Measurements from ENCODE around the gene RCAN2.

RCAN2 gene

DNA sequence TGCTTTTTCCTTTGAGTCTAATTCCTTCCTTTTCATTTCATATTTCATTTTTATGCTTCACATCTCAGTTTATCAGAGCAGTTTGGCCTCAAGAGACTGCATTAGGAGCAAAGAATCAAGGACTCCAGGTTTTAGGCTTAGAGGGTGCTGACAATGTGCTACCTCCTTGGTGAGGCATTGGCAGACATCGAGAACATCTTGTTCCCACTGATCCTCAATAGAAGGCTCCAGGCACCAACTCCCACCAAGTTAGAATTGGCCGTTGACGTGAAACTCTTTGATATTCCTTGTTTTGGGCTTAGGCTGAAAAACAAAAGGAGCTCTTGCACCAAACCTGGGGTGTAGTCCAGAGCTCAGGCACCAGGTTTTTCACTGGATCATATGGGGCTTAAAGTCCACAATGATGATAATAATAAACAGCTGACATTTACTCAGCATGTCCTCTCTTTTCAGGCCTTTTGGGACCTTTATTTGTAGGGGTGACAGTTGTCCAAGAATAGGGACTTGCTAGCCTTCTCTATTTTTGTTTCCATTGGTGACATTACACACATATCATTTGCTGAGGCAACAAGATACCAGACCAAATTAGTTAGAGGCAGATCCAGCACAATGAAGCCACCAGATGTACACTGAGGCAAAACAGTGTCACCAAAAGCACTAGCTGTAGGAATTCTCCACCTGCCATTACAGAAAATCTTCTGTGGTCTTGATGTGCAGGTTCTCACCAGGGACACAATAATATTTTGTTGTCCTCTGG lies 239.5 kb downstream of the RCAN2 start:
- no peak overlapping the region for H3K9ac ChIP-seq (ENCODE audit: low read depth in 1 of 2, low read length in 2 of 2)

DNA sequence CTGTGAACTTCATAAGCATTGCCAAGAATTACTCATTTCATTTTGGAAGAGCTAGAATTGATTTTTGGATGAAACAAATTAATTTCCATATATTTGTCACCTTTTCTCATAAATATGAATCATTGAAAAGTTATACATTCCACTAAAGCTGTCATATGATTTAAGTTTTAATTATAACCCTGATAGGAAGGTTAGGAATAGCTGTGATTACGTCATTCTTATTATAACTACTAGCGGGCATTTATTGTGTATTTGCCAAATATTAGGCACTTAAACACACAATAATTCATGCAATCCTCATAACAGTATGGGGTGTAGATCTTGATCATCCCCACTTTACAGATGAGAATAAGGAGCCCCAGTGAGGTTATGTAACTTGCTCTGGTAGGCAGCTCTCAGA lies 243.1 kb downstream of the RCAN2 start:
- H3K27ac ChIP-seq (ENCODE audit: low read depth, low read length) = no peak overlapping the region
- no peak overlapping the region for H3K4me3 ChIP-seq (ENCODE audit: low read depth in 1 of 2, low read length in 2 of 2)
- no peaks in the 10 kb centered on the region for H3K4me1 ChIP-seq (ENCODE audit: control insufficient read depth in 1 of 2, insufficient read depth in 2 of 2, low read length in 2 of 2)
- H3K36me3 ChIP-seq (ENCODE audit: control insufficient read depth in 1 of 2, insufficient read depth in 2 of 2, low read length in 2 of 2) = no peaks in the 10 kb centered on the region
- no peaks in the 10 kb centered on the region for H3K9me3 ChIP-seq (ENCODE audit: control insufficient read depth in 1 of 2, low read length in 2 of 2)
- no peak overlapping the region for H3K9ac ChIP-seq (ENCODE audit: low read depth in 1 of 2, low read length in 2 of 2)
- H3K27me3 ChIP-seq (ENCODE audit: control insufficient read depth in 1 of 2, insufficient read depth in 2 of 2, low read length in 2 of 2) = no peaks in the 10 kb centered on the region

More for the DNA sequence above, 239.5 kb downstream of the RCAN2 start:
- Histone ChIP-seq H3K36me3 (ENCODE audit: control insufficient read depth in 1 of 2, insufficient read depth in 2 of 2, low read length in 2 of 2) (no peaks in the 10 kb centered on the region), H3K4me1 (ENCODE audit: control insufficient read depth in 1 of 2, insufficient read depth in 2 of 2, low read length in 2 of 2) (peaks cover 6 to 15% of the 10 kb centered on the region in 2 donors), H3K27me3 (ENCODE audit: control insufficient read depth in 1 of 2, insufficient read depth in 2 of 2, low read length in 2 of 2) (no peaks in the 10 kb centered on the region), H3K9me3 (ENCODE audit: control insufficient read depth in 1 of 2, low read length in 2 of 2) (no peaks in the 10 kb centered on the region), H3K27ac (ENCODE audit: low read depth, low read length) (no peak overlapping the region), H3K4me3 (ENCODE audit: low read depth in 1 of 2, low read length in 2 of 2) (no peak overlapping the region)

DNA sequence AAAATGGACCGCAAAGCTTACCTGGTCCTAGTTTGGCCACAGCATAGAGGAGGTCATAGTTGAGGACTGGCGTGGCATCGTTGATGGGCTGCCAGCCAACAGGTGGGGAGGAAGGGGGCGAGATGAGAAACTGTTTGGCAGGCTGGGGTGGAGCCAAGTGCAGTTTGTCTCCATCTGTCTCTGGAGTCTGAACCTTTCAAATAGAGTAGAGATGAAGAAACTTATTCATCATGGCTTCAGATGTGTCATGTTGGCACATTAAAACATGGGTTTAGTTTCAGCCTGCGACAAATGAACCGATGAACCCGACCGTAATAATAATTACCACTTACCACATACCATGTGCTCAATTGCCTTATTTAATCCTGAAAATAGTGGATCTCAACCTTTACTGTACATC lies 244.5 kb downstream of the RCAN2 start:
- Histone ChIP-seq H3K9me3 (ENCODE audit: control insufficient read depth in 1 of 2, low read length in 2 of 2) (no peaks in the 10 kb centered on the region), H3K9ac (ENCODE audit: low read depth in 1 of 2, low read length in 2 of 2) (no peak overlapping the region), H3K4me1 (ENCODE audit: control insufficient read depth in 1 of 2, insufficient read depth in 2 of 2, low read length in 2 of 2) (no peaks in the 10 kb centered on the region), H3K36me3 (ENCODE audit: control insufficient read depth in 1 of 2, insufficient read depth in 2 of 2, low read length in 2 of 2) (no peaks in the 10 kb centered on the region), H3K27ac (ENCODE audit: low read depth, low read length) (no peak overlapping the region), H3K27me3 (ENCODE audit: control insufficient read depth in 1 of 2, insufficient read depth in 2 of 2, low read length in 2 of 2) (no peaks in the 10 kb centered on the region), H3K4me3 (ENCODE audit: low read depth in 1 of 2, low read length in 2 of 2) (no peak overlapping the region)

DNA sequence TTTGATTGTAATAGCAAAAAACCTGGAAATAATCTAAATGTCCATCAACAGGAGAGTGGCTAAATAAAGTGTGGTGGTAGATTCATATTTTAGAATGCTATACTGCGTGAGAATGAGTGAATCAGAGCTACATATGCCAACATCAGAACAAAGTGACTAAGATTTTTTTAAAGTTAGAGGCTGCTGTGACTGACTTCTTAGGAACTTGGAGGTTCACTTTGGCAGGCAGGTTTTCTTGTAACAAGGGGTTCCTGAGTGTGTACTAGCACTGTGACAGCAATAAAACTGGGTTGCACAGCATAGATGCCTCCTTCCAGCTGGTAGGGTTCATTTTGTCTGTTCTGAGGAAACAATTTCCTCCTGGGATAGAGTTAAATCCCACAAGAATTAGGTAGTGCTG lies 245.2 kb downstream of the RCAN2 start:
- Histone ChIP-seq H3K27ac (ENCODE audit: low read depth, low read length) (no peak overlapping the region), H3K27me3 (ENCODE audit: control insufficient read depth in 1 of 2, insufficient read depth in 2 of 2, low read length in 2 of 2) (no peaks in the 10 kb centered on the region), H3K4me1 (ENCODE audit: control insufficient read depth in 1 of 2, insufficient read depth in 2 of 2, low read length in 2 of 2) (no peaks in the 10 kb centered on the region)

DNA sequence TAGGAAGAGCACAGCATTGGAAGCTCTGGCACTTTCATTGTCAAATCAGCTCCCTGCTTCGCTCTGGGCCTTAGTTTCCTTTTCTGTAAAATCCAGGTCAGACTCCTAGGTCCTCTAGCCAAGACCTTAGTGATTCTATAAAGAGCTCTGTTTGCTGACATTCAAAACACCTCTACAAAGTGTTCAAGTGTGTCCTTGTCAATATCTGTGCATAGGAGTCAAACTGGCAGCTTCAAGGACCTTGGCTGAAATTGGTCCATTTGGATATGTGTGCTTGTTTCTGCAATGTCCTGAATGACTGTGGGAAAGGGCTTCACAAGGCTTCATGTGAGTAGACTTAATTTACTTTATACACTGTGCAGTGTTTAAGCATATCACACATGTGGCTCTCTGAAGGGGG lies 246.6 kb downstream of the RCAN2 start:
- no peaks in the 10 kb centered on the region for H3K4me1 ChIP-seq (ENCODE audit: control insufficient read depth in 1 of 2, insufficient read depth in 2 of 2, low read length in 2 of 2)
- no peaks in the 10 kb centered on the region for H3K27me3 ChIP-seq (ENCODE audit: control insufficient read depth in 1 of 2, insufficient read depth in 2 of 2, low read length in 2 of 2)
- H3K27ac ChIP-seq (ENCODE audit: low read depth, low read length) = no peak overlapping the region
- H3K9ac ChIP-seq (ENCODE audit: low read depth in 1 of 2, low read length in 2 of 2) = no peak overlapping the region
- no peaks in the 10 kb centered on the region for H3K9me3 ChIP-seq (ENCODE audit: control insufficient read depth in 1 of 2, low read length in 2 of 2)
- no peak overlapping the region for H3K4me3 ChIP-seq (ENCODE audit: low read depth in 1 of 2, low read length in 2 of 2)
- H3K36me3 ChIP-seq (ENCODE audit: control insufficient read depth in 1 of 2, insufficient read depth in 2 of 2, low read length in 2 of 2) = no peaks in the 10 kb centered on the region

More for the DNA sequence above, 245.2 kb downstream of the RCAN2 start:
- Histone ChIP-seq H3K4me3 (ENCODE audit: low read depth in 1 of 2, low read length in 2 of 2) (no peak overlapping the region), H3K9me3 (ENCODE audit: control insufficient read depth in 1 of 2, low read length in 2 of 2) (no peaks in the 10 kb centered on the region), H3K36me3 (ENCODE audit: control insufficient read depth in 1 of 2, insufficient read depth in 2 of 2, low read length in 2 of 2) (no peaks in the 10 kb centered on the region), H3K9ac (ENCODE audit: low read depth in 1 of 2, low read length in 2 of 2) (no peak overlapping the region)

DNA sequence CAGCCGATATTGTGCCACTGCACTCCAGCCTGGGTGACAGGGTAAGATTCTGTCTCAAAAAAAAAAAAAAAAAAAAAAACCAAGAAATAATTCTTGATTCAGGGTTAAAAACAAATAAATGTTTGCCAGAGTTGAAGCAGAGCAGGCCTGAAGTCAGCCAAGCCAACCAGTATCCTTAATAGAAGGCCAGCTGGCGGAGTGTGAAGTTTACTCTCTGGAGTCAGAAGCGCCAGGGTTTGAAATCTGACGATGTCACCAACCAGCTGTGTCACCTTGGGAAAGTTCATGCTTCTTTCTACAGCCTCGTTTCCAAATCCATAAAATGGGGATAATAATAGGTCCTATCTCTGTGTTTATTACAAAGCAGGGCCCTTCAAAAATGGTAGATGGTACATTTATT lies 247.5 kb downstream of the RCAN2 start:
- Histone ChIP-seq H3K27me3 (ENCODE audit: control insufficient read depth in 1 of 2, insufficient read depth in 2 of 2, low read length in 2 of 2) (no peaks in the 10 kb centered on the region), H3K4me1 (ENCODE audit: control insufficient read depth in 1 of 2, insufficient read depth in 2 of 2, low read length in 2 of 2) (no peaks in the 10 kb centered on the region), H3K9ac (ENCODE audit: low read depth in 1 of 2, low read length in 2 of 2) (no peak overlapping the region), H3K27ac (ENCODE audit: low read depth, low read length) (no peak overlapping the region), H3K9me3 (ENCODE audit: control insufficient read depth in 1 of 2, low read length in 2 of 2) (no peaks in the 10 kb centered on the region), H3K4me3 (ENCODE audit: low read depth in 1 of 2, low read length in 2 of 2) (no peak overlapping the region), H3K36me3 (ENCODE audit: control insufficient read depth in 1 of 2, insufficient read depth in 2 of 2, low read length in 2 of 2) (no peaks in the 10 kb centered on the region)

DNA sequence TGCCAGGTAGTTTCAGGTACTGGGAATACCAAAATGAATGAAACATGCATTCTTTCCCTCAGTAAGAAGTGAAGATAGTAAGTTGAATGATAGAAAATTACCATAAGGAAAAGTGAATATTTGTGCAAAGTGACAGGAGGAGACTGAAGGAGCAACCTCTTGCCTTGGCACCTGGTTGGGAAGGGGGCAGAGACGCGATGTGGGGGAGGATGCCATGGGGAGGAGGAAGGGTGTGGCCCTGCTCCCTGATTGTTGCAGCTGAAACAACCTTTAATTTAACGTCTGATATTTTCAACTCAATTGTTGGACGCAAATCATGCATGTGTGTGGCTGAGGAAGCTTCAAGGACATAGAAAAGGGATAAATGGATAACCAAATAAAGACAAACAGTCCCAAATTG lies 248.3 kb downstream of the RCAN2 start:
- Histone ChIP-seq H3K36me3 (ENCODE audit: control insufficient read depth in 1 of 2, insufficient read depth in 2 of 2, low read length in 2 of 2) (no peaks in the 10 kb centered on the region), H3K27me3 (ENCODE audit: control insufficient read depth in 1 of 2, insufficient read depth in 2 of 2, low read length in 2 of 2) (no peaks in the 10 kb centered on the region), H3K9ac (ENCODE audit: low read depth in 1 of 2, low read length in 2 of 2) (no peak overlapping the region), H3K4me1 (ENCODE audit: control insufficient read depth in 1 of 2, insufficient read depth in 2 of 2, low read length in 2 of 2) (no peaks in the 10 kb centered on the region), H3K9me3 (ENCODE audit: control insufficient read depth in 1 of 2, low read length in 2 of 2) (no peaks in the 10 kb centered on the region), H3K4me3 (ENCODE audit: low read depth in 1 of 2, low read length in 2 of 2) (no peak overlapping the region), H3K27ac (ENCODE audit: low read depth, low read length) (no peak overlapping the region)

DNA sequence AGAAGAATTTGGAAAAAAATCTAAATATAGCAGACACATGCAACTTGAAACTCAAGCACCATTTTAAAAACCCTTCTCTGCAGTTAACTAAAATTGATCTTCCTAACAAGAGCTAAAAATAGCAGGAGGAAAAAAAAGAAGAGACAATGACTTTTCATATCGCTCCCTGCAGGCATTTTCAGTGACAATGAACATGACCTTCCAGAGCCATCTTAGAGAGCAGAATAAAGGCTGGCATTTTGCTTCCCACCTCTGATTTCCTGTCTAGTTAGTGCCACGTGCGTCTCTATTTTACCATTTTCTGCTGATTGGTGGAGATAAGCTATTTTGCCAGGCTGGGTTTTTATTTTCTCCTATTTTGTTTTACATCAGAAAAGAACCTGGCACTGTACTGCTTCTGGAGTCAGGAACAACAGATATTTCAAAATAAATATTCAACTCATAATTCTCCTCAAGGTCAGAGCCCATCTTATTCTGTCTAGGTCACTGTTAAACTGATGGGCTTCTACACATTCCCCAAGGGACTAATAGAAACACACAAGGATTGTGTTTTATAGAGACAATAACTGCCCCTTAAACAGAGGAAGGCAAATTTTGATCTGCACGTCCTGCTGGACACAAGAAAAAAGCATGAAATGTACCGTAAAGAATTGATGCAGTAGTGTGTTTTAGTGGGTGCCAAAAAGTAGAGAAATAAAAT lies 250.2 kb downstream of the RCAN2 start:
- no peak overlapping the region for H3K4me3 ChIP-seq (ENCODE audit: low read depth in 1 of 2, low read length in 2 of 2)
- H3K27me3 ChIP-seq (ENCODE audit: control insufficient read depth in 1 of 2, insufficient read depth in 2 of 2, low read length in 2 of 2) = no peaks in the 10 kb centered on the region
- H3K9me3 ChIP-seq (ENCODE audit: control insufficient read depth in 1 of 2, low read length in 2 of 2) = no peaks in the 10 kb centered on the region
- H3K36me3 ChIP-seq (ENCODE audit: control insufficient read depth in 1 of 2, insufficient read depth in 2 of 2, low read length in 2 of 2) = no peaks in the 10 kb centered on the region
- H3K27ac ChIP-seq (ENCODE audit: low read depth, low read length) = no peak overlapping the region
- H3K4me1 ChIP-seq (ENCODE audit: control insufficient read depth in 1 of 2, insufficient read depth in 2 of 2, low read length in 2 of 2) = no peaks in the 10 kb centered on the region
- no peak overlapping the region for H3K9ac ChIP-seq (ENCODE audit: low read depth in 1 of 2, low read length in 2 of 2)

DNA sequence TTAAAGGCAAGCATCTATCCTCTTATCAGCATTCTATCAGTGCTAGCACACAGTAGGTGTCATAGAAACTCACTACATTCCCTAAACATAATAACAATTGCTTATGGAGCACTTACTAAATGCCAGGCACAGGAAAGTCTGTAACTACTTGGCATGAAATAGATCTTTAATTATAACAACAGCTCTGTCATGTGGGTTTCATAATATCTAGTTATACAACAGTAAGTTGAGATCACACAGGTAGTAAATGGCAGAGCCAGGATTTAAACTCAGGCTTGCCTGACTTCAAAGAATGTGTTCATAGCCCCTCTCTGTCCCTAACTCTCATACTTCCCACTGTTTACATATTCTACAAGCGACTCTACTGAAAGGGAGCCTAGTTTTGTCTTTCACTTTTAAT lies 254.5 kb downstream of the RCAN2 start:
- H3K27ac ChIP-seq (ENCODE audit: low read depth, low read length) = no peak overlapping the region
- H3K9me3 ChIP-seq (ENCODE audit: control insufficient read depth in 1 of 2, low read length in 2 of 2) = no peaks in the 10 kb centered on the region
- H3K27me3 ChIP-seq (ENCODE audit: control insufficient read depth in 1 of 2, insufficient read depth in 2 of 2, low read length in 2 of 2) = no peaks in the 10 kb centered on the region
- no peak overlapping the region for H3K9ac ChIP-seq (ENCODE audit: low read depth in 1 of 2, low read length in 2 of 2)
- no peaks in the 10 kb centered on the region for H3K36me3 ChIP-seq (ENCODE audit: control insufficient read depth in 1 of 2, insufficient read depth in 2 of 2, low read length in 2 of 2)
- no peak overlapping the region for H3K4me3 ChIP-seq (ENCODE audit: low read depth in 1 of 2, low read length in 2 of 2)
- no peaks in the 10 kb centered on the region for H3K4me1 ChIP-seq (ENCODE audit: control insufficient read depth in 1 of 2, insufficient read depth in 2 of 2, low read length in 2 of 2)

DNA sequence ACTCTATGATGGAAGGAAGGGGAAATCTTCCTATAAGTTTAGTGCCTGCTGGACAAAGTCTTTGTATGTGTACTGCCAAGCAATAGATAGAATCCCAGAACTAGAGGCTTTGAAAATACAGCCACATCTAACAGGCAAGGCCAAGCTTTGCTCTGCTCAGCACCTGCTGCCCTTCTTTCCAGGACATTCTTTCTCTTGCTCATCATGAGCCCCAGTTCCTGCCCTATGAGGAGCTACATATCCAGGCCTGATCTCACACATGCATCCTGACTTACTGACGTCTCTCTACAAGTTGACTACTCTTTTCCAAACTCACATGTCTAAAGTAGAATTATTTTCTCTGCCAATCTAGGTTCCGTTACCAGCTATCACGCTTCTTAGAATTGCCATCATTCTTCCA lies 256.0 kb downstream of the RCAN2 start:
- no peak overlapping the region for H3K4me3 ChIP-seq (ENCODE audit: low read depth in 1 of 2, low read length in 2 of 2)
- no peaks in the 10 kb centered on the region for H3K4me1 ChIP-seq (ENCODE audit: control insufficient read depth in 1 of 2, insufficient read depth in 2 of 2, low read length in 2 of 2)
- H3K9ac ChIP-seq (ENCODE audit: low read depth in 1 of 2, low read length in 2 of 2) = no peak overlapping the region
- H3K27me3 ChIP-seq (ENCODE audit: control insufficient read depth in 1 of 2, insufficient read depth in 2 of 2, low read length in 2 of 2) = no peaks in the 10 kb centered on the region
- H3K9me3 ChIP-seq (ENCODE audit: control insufficient read depth in 1 of 2, low read length in 2 of 2) = no peaks in the 10 kb centered on the region
- H3K36me3 ChIP-seq (ENCODE audit: control insufficient read depth in 1 of 2, insufficient read depth in 2 of 2, low read length in 2 of 2) = no peaks in the 10 kb centered on the region
- no peak overlapping the region for H3K27ac ChIP-seq (ENCODE audit: low read depth, low read length)

All from duodenal mucosa (tissue), 2 donors.